Measurements from ENCODE around the gene SOBP.

GRCh38 chr6:107591346-107591745 lies 101.4 kb downstream of the SOBP start:
- TF ChIP-seq EP300 (IDR thresholded peaks at IDR 0.05) = no peak
- no peak for TF ChIP-seq CTCF (IDR thresholded peaks at IDR 0.05)

All from upper lobe of left lung (tissue), 4 donors.